Right lobe of liver (tissue), 6 donors: ENCODE measurements around the gene GRAMD4. TPM values are rescaled to one million over a fixed set of nuclear protein-coding genes. Genes with fewer than 3 reads are reported as not detected.

Experiments used
- ATAC-seq, 4 donors: fragments of 200-7000 bp; cut with Tn5 transposase; one replicate each; pipeline ENCODE4 v1.9.1; 2020; ENCODE audit warnings: mild to moderate bottlenecking in 4 of 4, moderate library complexity in 4 of 4
- DNase-seq, 3 donors: peaks; one replicate each; pipeline ENCODE4 v3.0.0-alpha.2; 2020
- H3K27ac ChIP-seq, 3 donors: fragments of 200-600 bp; one replicate each; pipeline ENCODE4 v1.8.0; 2022
- H3K27me3 ChIP-seq, 2 donors: fragments of 200-600 bp; one replicate each; pipeline ENCODE4 v1.8.0; 2022
- H3K36me3 ChIP-seq, 4 donors: fragments of 200-600 bp; sonication (generic) in 1 of 4; one replicate each; pipeline versions ENCODE4 v1.5.1 to v1.8.0; 2017 to 2022; ENCODE audit warnings: control low read depth in 1 of 4
- H3K4me1 ChIP-seq, 4 donors: fragments of 200-600 bp; sonication (generic) in 1 of 4; one replicate each; pipeline versions ENCODE4 v1.5.1 to v1.8.0; 2017 to 2022; ENCODE audit warnings: control low read depth in 1 of 4
- H3K4me3 ChIP-seq, 3 donors: fragments of 200-600 bp; one replicate each; pipeline ENCODE4 v1.8.0; 2022
- H3K9me3 ChIP-seq, 4 donors: fragments of 200-600 bp; sonication (generic) in 1 of 4; one replicate each; pipeline versions ENCODE4 v1.5.1 to v1.8.0; 2017 to 2022; ENCODE audit warnings: control low read depth in 1 of 4
- POLR2A ChIP-seq: fragments of 450-650 bp; IDR thresholded peaks from one replicate; pipeline ENCODE4 v1.6.1; 2017; ENCODE audit warnings: antibody characterized with exemption, mild to moderate bottlenecking
- WGBS: methylation state at CpG from one replicate; pipeline ENCODE4 v1.1.6; 2018; ENCODE audit warnings: low coverage, low lambda C conversion rate; ENCODE audit not compliant: insufficient coverage; ENCODE audit errors: missing lambda C conversion rate; 5-methylcytosine and 5-hydroxymethylcytosine counted together
- intact Hi-C, 2 donors: fragments of 100-400 bp; cut with DNase I; formaldehyde crosslinking; loops; one replicate each; pipeline versions ENCODE4 v1.11.2 to v1.14.1; 2022
- total RNA-seq, 6 experiments: library from RNA; depleted of rRNA in 2 of 6; stranded (reverse); fragments of >200 nt in 2 of 6; fragmentation: NEBNext Ultra II Directional in 3 of 6; extraction: Animal tissue kit (Norgen Biotek cat#: 25700) in 3 of 6; gene quantifications; one replicate each; pipeline versions ENCODE4 v1.1.0 to v1.2.4, GENCODE V29; 2016 to 2023
- TF ChIP-seq, protein P1 (sequence below), 4 donors: fragments of 200-600 bp in 3 of 4; fragments of 450-650 bp in 1 of 4; IDR thresholded peaks; one replicate each; pipeline versions ENCODE4 v1.5.1 to v1.8.0; 2016 to 2022; ENCODE audit warnings: antibody characterized with exemption in 4 of 4, mild to moderate bottlenecking in 2 of 4
- donor health status: DM: no; HTN: yes; CAD: no.
- donor health status: DM: no; HTN: no; CAD: no.
- donor health status: DM: no; HTN: no; CAD: no.
- donor health status: DM: no; HTN: yes; CAD: no.
- donor health status: DM: no; HTN: yes; CAD: no.

GRAMD4 gene
- total RNA-seq, 6 experiments from 2014 or later: 29.7 to 72.0 (median 34.8) TPM

- Histone ChIP-seq H3K36me3 (peaks cover 0 to 9% (median 3%) of the 10 kb centered on the region in 4 donors), H3K27me3 (no peaks in the 10 kb centered on the region), H3K4me3 (no peak overlapping the region), H3K4me1 (peaks cover 0 to 5% (median 0%) of the 10 kb centered on the region in 4 donors), H3K27ac (no peak overlapping the region), H3K9me3 (no peaks in the 10 kb centered on the region)
- DNase-seq (no peak), ATAC-seq (peak in 1 of 4 donors; percentile 4)
- WGBS: 78% methylated on average over 5 of the region's 16 CpGs
- intact Hi-C loops: no loop called here
- no peak for TF ChIP-seq POLR2A
- TF ChIP-seq, protein P1, sequence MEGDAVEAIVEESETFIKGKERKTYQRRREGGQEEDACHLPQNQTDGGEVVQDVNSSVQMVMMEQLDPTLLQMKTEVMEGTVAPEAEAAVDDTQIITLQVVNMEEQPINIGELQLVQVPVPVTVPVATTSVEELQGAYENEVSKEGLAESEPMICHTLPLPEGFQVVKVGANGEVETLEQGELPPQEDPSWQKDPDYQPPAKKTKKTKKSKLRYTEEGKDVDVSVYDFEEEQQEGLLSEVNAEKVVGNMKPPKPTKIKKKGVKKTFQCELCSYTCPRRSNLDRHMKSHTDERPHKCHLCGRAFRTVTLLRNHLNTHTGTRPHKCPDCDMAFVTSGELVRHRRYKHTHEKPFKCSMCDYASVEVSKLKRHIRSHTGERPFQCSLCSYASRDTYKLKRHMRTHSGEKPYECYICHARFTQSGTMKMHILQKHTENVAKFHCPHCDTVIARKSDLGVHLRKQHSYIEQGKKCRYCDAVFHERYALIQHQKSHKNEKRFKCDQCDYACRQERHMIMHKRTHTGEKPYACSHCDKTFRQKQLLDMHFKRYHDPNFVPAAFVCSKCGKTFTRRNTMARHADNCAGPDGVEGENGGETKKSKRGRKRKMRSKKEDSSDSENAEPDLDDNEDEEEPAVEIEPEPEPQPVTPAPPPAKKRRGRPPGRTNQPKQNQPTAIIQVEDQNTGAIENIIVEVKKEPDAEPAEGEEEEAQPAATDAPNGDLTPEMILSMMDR (IDR thresholded peaks at IDR 0.05): no peak
Measured at GRCh38 chr22:46679706-46680269, 59.6 kb downstream of the GRAMD4 start.

GRCh38 chr22:46681010-46681409, 60.8 kb downstream of the GRAMD4 start:
- intact Hi-C loops: no loop called here
- WGBS: 65% methylated on average over 5 of the region's 7 CpGs
- Histone ChIP-seq H3K36me3 (peaks cover 0 to 9% (median 3%) of the 10 kb centered on the region in 4 donors), H3K27me3 (no peaks in the 10 kb centered on the region), H3K9me3 (no peaks in the 10 kb centered on the region), H3K4me1 (peaks cover 0 to 8% (median 2%) of the 10 kb centered on the region in 4 donors), H3K4me3 (no peak overlapping the region), H3K27ac (no peak overlapping the region)
- TF ChIP-seq, protein P1 (IDR thresholded peaks at IDR 0.05): peak; percentile 20 to 49 (median 30)
- TF ChIP-seq POLR2A: no peak
- ATAC-seq (peak; percentile 7 to 47 (median 35)), DNase-seq (no peak)

GRCh38 chr22:46682011-46682731, 62.0 kb downstream of the GRAMD4 start:
- H3K9me3 ChIP-seq: no peaks in the 10 kb centered on the region
- no peak for DNase-seq
- no peak overlapping the region for H3K4me3 ChIP-seq
- intact Hi-C loops: no loop called here
- 70% methylated on average over 7 of the region's 19 CpGs for WGBS
- no peak overlapping the region for H3K27ac ChIP-seq
- no peaks in the 10 kb centered on the region for H3K27me3 ChIP-seq
- peak in 1 of 4 donors; percentile 34 for ATAC-seq
- H3K4me1 ChIP-seq: peaks cover 0 to 9% (median 1%) of the 10 kb centered on the region in 4 donors
- no peak for TF ChIP-seq POLR2A
- peaks cover 0 to 15% (median 5%) of the 10 kb centered on the region in 4 donors for H3K36me3 ChIP-seq

- Histone ChIP-seq H3K36me3 (peaks cover 0 to 34% (median 8%) of the 10 kb centered on the region in 4 donors), H3K27ac (no peak overlapping the region), H3K4me3 (no peak overlapping the region), H3K4me1 (peaks cover 0 to 9% (median 0%) of the 10 kb centered on the region in 4 donors), H3K27me3 (no peaks in the 10 kb centered on the region), H3K9me3 (no peaks in the 10 kb centered on the region)
- ATAC-seq (peak in 2 of 4 donors; percentile 6 to 17), DNase-seq (no peak)
- TF ChIP-seq POLR2A: no peak
- TF ChIP-seq, protein P1 (IDR thresholded peaks at IDR 0.05): no peak
- intact Hi-C loops: no loop called here
- WGBS: 66% methylated on average over 6 of the region's 10 CpGs
Measured at GRCh38 chr22:46684706-46685105, 64.5 kb downstream of the GRAMD4 start.
